PC-3 (cell line): Measurements from ENCODE around the gene COL16A1. TPM values are rescaled to one million over a fixed set of nuclear protein-coding genes. Genes with fewer than 3 reads are reported as not detected.

Experiments
- ATAC-seq: fragments of 200-7000 bp; cut with Tn5 transposase; 2 replicates; pipeline ENCODE4 v1.9.1; 2020; ENCODE audit warnings: mild to moderate bottlenecking, moderate library complexity
- BruUV-seq: library from RNA; stranded (reverse); fragments of 400-500 nt; replicated peaks from 2 replicates; lab custom pipeline; 2021; lab: Mats Ljungman, UMichigan
- CTCF ChIA-PET: fragments of 300-600 bp; sonication (Branson Sonifier 250); formaldehyde crosslinking; loops from one replicate; lab custom pipeline; 2022; ENCODE audit warnings: antibody characterized with exemption; lab: Charles Lee
- POLR2A ChIA-PET: fragments of 300-600 bp; sonication (Branson Sonifier 250); formaldehyde crosslinking; loops from one replicate; lab custom pipeline; 2022; ENCODE audit warnings: antibody characterized with exemption; ENCODE audit not compliant: unreplicated experiment; lab: Charles Lee
- DNase-seq: peaks from one replicate; pipeline ENCODE4 v3.0.0-alpha.2; 2015
- H2AFZ ChIP-seq: fragments of 300-600 bp; sonication (generic); 2 replicates; pipeline ENCODE4 v1.6.0; 2016; ENCODE audit warnings: antibody characterized with exemption, low read length
- H3F3A ChIP-seq: fragments of 300-600 bp; sonication (generic); one replicate; pipeline ENCODE4 v1.6.0; 2017; ENCODE audit warnings: antibody characterized with exemption, low read length, control low read depth, mild to moderate bottlenecking; ENCODE audit not compliant: unreplicated experiment
- H3K27ac ChIP-seq: fragments of 300-600 bp; sonication (generic); 2 replicates; pipeline ENCODE4 v1.5.1; 2016; ENCODE audit warnings: mild to moderate bottlenecking, low read length
- H3K27me3 ChIP-seq: fragments of 300-600 bp; sonication (generic); 2 replicates; pipeline ENCODE4 v1.6.1; 2016; ENCODE audit warnings: low read length, mixed read lengths
- H3K36me3 ChIP-seq: fragments of 300-600 bp; sonication (generic); 2 replicates; pipeline ENCODE4 v1.6.1; 2016; ENCODE audit warnings: low read depth, mixed run types, low read length, mixed read lengths
- H3K4me1 ChIP-seq: fragments of 300-600 bp; sonication (generic); 2 replicates; pipeline ENCODE4 v1.5.1; 2016; ENCODE audit warnings: low read length; ENCODE audit not compliant: insufficient read depth
- H3K4me2 ChIP-seq: fragments of 300-600 bp; sonication (generic); 2 replicates; pipeline ENCODE4 v1.6.0; 2016; ENCODE audit warnings: low read length
- H3K4me3 ChIP-seq: fragments of 300-600 bp; sonication (generic); 2 replicates; pipeline ENCODE4 v1.5.1; 2016; ENCODE audit warnings: mild to moderate bottlenecking, low read length, mixed read lengths
- H3K79me2 ChIP-seq: fragments of 300-600 bp; sonication (generic); 2 replicates; pipeline ENCODE4 v1.6.1; 2017; ENCODE audit warnings: low read length, mixed read lengths
- H3K9ac ChIP-seq: fragments of 300-600 bp; sonication (generic); 2 replicates; pipeline ENCODE4 v1.6.0; 2016; ENCODE audit warnings: mild to moderate bottlenecking, low read length
- H3K9me2 ChIP-seq: fragments of 300-600 bp; sonication (generic); replicated peaks from 2 replicates; pipeline ENCODE4 v1.6.1; 2016; ENCODE audit warnings: mixed run types, low read length, mixed read lengths
- H3K9me3 ChIP-seq: fragments of 300-600 bp; sonication (generic); 2 replicates; pipeline ENCODE4 v1.6.1; 2016; ENCODE audit warnings: low read length, mixed read lengths
- H4K20me1 ChIP-seq: fragments of 300-600 bp; sonication (generic); 2 replicates; pipeline ENCODE4 v1.6.1; 2016; ENCODE audit warnings: low read length, mixed read lengths
- EZH2 ChIP-seq: fragments of 300-600 bp; sonication (generic); IDR thresholded peaks from one replicate; pipeline ENCODE4 v1.6.1; 2017; ENCODE audit warnings: antibody characterized with exemption, mild to moderate bottlenecking, low read length; ENCODE audit not compliant: unreplicated experiment
- EZH2phosphoT487 ChIP-seq: fragments of 300-600 bp; sonication (generic); IDR thresholded peaks from 2 replicates; pipeline ENCODE4 v1.6.1; 2018; ENCODE audit warnings: mild to moderate bottlenecking, antibody characterized with exemption, low read length, borderline replicate concordance
- intact Hi-C: fragments of 100-400 bp; cut with micrococcal nuclease; formaldehyde crosslinking; loops from 2 replicates; pipeline ENCODE4 v1.9.0; 2023
- total RNA-seq: library from RNA; depleted of rRNA; stranded (reverse); fragments of >200 nt; gene quantifications from 2 replicates; pipeline ENCODE4 v1.2.3, GENCODE V29; 2014
- TF ChIP-seq, protein P1 (sequence below): fragments of 300-600 bp; sonication (generic); conservative IDR thresholded peaks from 2 replicates; pipeline ENCODE4 v1.5.1; 2017; ENCODE audit warnings: antibody characterized with exemption, low read depth, mild to moderate bottlenecking, low read length

COL16A1 gene
- total RNA-seq, 1 experiment from 2014 or later, result 5.0 TPM

- Histone ChIP-seq H3K27me3 (no peaks in the 10 kb centered on the region), H3K4me3 (no peak overlapping the region), H3K27ac (no peak overlapping the region), H2AFZ (no peak overlapping the region), H4K20me1 (no peaks in the 10 kb centered on the region), H3K9me2 (no peaks in the 10 kb centered on the region), H3K36me3 (no peaks in the 10 kb centered on the region), H3K9me3 (no peaks in the 10 kb centered on the region), H3K79me2 (no peaks in the 10 kb centered on the region), H3K9ac (no peak overlapping the region), H3K4me2 (no peak overlapping the region), H3K4me1 (no peaks in the 10 kb centered on the region), H3F3A (no peaks in the 10 kb centered on the region)
- ATAC-seq (no peak), DNase-seq (no peak)
- ChIA-PET POLR2A (no interaction called here), CTCF (no interaction called here)
- BruUV-seq, result no TSS peak
- intact Hi-C loops, result no loop called here
- TF ChIP-seq EZH2, result no peak
- TF ChIP-seq EZH2phosphoT487, result no peak
- TF ChIP-seq, protein P1, sequence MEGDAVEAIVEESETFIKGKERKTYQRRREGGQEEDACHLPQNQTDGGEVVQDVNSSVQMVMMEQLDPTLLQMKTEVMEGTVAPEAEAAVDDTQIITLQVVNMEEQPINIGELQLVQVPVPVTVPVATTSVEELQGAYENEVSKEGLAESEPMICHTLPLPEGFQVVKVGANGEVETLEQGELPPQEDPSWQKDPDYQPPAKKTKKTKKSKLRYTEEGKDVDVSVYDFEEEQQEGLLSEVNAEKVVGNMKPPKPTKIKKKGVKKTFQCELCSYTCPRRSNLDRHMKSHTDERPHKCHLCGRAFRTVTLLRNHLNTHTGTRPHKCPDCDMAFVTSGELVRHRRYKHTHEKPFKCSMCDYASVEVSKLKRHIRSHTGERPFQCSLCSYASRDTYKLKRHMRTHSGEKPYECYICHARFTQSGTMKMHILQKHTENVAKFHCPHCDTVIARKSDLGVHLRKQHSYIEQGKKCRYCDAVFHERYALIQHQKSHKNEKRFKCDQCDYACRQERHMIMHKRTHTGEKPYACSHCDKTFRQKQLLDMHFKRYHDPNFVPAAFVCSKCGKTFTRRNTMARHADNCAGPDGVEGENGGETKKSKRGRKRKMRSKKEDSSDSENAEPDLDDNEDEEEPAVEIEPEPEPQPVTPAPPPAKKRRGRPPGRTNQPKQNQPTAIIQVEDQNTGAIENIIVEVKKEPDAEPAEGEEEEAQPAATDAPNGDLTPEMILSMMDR, result no peak
Observed at GRCh38 chr1:31621847-31622730, 81.7 kb downstream of the COL16A1 start.

GRCh38 chr1:31621498-31621820 is 82.4 kb downstream of the COL16A1 start:
- Histone ChIP-seq H3K27me3 (no peaks in the 10 kb centered on the region), H3K27ac (no peak overlapping the region), H3K9me3 (no peaks in the 10 kb centered on the region), H3K9ac (no peak overlapping the region), H2AFZ (no peak overlapping the region), H4K20me1 (no peaks in the 10 kb centered on the region), H3F3A (no peaks in the 10 kb centered on the region), H3K9me2 (no peaks in the 10 kb centered on the region), H3K79me2 (no peaks in the 10 kb centered on the region), H3K36me3 (no peaks in the 10 kb centered on the region), H3K4me3 (no peak overlapping the region), H3K4me2 (no peak overlapping the region), H3K4me1 (no peaks in the 10 kb centered on the region)
- POLR2A ChIA-PET, result no interaction called here
- ATAC-seq, result no peak
- DNase-seq, result no peak
- BruUV-seq, result no TSS peak
- CTCF ChIA-PET, result no interaction called here
- TF ChIP-seq EZH2, result no peak
- TF ChIP-seq, protein P1, result no peak
- TF ChIP-seq EZH2phosphoT487, result no peak
- intact Hi-C loops, result no loop called here
